Activated naive CD8-positive, alpha-beta T cell treated with anti-CD3 and anti-CD28 coated beads, Interleukin-2, amount 10 ng/mL, durations not matched to agents 7 days and 5 days (primary cell): ENCODE measurements around the gene G6PC1. TPM values are rescaled to one million over a fixed set of nuclear protein-coding genes. Genes with fewer than 3 reads are reported as not detected.
"Not testable (repeated sequence)": the region's sequence is repeated elsewhere in the genome, so short reads cannot be mapped to it uniquely, and the experiment has no call there.

Experiments used
- ATAC-seq: fragments of 150-1000 bp; cut with Tn5 transposase; one replicate; pipeline ENCODE4 v1.10.0; 2021; ENCODE audit warnings: low read depth, moderate library complexity
- POLR2A ChIA-PET: fragments of 350-600 bp; sonication (Branson Sonifier 250); formaldehyde crosslinking; loops from one replicate; lab custom pipeline; 2021; ENCODE audit warnings: antibody characterized with exemption; lab: Charles Lee
- DNase-seq: peaks from one replicate; pipeline ENCODE4 v3.0.0; 2021
- H3K27ac Mint-ChIP-seq: one replicate; pipeline ENCODE4 v1.8.0; 2022; ENCODE audit warnings: mild to moderate bottlenecking, mixed read lengths
- H3K27me3 Mint-ChIP-seq: one replicate; pipeline ENCODE4 v1.8.0; 2022; ENCODE audit warnings: mild to moderate bottlenecking, moderate library complexity, mixed read lengths
- H3K36me3 Mint-ChIP-seq: one replicate; pipeline ENCODE4 v1.8.0; 2021; ENCODE audit warnings: mild to moderate bottlenecking, mixed read lengths
- H3K4me1 Mint-ChIP-seq: one replicate; pipeline ENCODE4 v1.8.0; 2021; ENCODE audit warnings: mixed read lengths
- H3K4me3 Mint-ChIP-seq: one replicate; pipeline ENCODE4 v1.8.0; 2022; ENCODE audit warnings: mild to moderate bottlenecking, moderate library complexity, mixed read lengths
- H3K9me3 Mint-ChIP-seq: one replicate; pipeline ENCODE4 v1.8.0; 2021; ENCODE audit warnings: mixed read lengths
- total RNA-seq, 2 experiments: library from RNA; stranded (reverse); gene quantifications; one replicate each; pipeline ENCODE4 v1.2.3, GENCODE V29; 2021

G6PC1 gene
- total RNA-seq, 2 experiments from 2014 or later: not detected

DNA sequence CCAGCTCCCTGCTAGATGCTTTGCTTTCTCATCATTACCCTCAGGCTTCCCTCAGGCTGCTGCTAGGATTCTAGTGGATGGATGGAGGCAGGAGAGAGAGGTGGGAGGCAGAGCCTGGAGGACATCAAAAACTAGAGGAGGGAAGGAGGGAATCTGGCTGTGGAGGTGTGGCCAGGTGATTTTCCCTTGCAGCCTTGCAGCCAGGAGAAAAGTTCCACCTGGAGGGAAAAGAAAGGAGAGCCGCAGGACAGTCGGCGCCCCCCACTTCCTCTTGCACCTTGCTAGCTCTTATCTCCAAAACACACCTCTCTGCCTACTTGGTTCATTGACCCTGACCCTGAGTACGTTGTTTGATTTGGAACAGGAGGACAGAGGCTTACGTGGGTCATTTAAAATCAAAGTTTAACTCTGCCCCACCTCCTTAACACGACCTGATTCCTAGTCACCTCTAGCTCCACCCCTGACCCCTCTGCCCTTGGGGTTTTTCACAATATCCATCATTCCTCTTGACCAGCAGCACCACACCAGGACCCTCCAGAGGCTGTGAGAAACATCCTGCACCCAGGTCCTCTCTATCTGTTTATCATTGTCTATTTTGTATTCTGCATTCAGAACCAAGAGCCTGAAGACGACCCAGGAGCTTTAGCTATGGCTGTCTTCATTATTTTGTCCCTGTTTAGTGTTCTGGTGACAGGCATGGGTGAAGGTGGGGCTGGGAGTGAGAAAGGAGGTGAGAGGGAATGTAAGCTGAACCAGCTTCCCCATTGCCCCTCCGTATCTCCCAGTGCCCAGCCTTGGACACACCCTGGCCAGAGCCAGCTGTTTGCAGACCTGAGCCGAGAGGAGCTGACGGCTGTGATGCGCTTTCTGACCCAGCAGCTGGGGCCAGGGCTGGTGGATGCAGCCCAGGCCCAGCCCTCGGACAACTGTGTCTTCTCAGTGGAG lies 33.7 kb upstream of the G6PC1 start:
- DNase-seq: no peak
- H3K4me3 Mint-ChIP-seq: no peak overlapping the region
- H3K27me3 Mint-ChIP-seq: peaks cover 12% of the 10 kb centered on the region
- no peaks in the 10 kb centered on the region for H3K36me3 Mint-ChIP-seq
- no peaks in the 10 kb centered on the region for H3K4me1 Mint-ChIP-seq
- no peak overlapping the region for H3K27ac Mint-ChIP-seq
- H3K9me3 Mint-ChIP-seq: peaks cover 4% of the 10 kb centered on the region
- POLR2A ChIA-PET: no interaction called here
- no peak for ATAC-seq

DNA sequence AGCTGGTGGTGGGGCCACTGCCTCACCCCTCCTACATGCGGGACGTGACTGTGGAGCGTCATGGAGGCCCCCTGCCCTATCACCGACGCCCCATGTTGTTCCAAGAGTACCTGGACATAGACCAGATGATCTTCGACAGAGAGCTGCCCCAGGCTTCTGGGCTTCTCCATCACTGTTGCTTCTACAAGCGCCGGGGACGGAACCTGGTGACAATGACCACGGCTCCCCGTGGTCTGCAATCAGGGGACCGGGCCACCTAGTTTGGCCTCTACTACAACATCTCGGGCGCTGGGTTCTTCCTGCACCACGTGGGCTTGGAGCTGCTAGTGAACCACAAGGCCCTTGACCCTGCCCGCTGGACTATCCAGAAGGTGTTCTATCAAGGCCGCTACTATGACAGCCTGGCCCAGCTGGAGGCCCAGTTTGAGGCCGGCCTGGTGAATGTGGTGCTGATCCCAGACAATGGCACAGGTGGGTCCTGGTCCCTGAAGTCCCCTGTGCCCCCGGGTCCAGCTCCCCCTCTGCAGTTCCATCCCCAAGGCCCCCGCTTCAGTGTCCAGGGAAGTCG lies 32.8 kb upstream of the G6PC1 start:
- peak; percentile 10 for ATAC-seq
- H3K27ac Mint-ChIP-seq, H3K9me3 Mint-ChIP-seq, POLR2A ChIA-PET, H3K4me3 Mint-ChIP-seq, H3K4me1 Mint-ChIP-seq, H3K36me3 Mint-ChIP-seq, DNase-seq: not testable (repeated sequence)
- H3K27me3 Mint-ChIP-seq: peaks cover 13% of the 10 kb centered on the region

DNA sequence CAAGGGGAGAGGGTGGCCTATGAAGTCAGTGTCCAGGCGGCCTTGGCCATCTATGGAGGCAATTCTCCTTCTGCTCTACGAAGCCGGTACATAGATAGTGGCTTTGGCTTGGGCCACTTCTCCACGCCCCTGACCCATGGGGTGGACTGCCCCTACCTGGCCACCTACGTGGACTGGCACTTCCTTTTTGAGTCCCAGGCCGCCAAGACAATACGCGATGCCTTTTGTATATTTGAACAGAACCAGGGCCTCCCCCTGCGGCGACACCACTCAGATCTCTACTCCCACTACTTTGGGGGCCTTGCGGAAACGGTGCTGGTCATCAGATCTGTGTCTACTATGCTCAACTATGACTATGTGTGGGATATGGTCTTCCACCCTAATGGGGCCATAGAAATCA lies 32.3 kb upstream of the G6PC1 start:
- H3K4me3 Mint-ChIP-seq: no peak overlapping the region
- H3K4me1 Mint-ChIP-seq: no peaks in the 10 kb centered on the region
- no peak overlapping the region for H3K27ac Mint-ChIP-seq
- POLR2A ChIA-PET: no interaction called here
- DNase-seq (no peak), ATAC-seq (no peak)
- H3K36me3 Mint-ChIP-seq: no peaks in the 10 kb centered on the region
- peaks cover 4% of the 10 kb centered on the region for H3K9me3 Mint-ChIP-seq
- peaks cover 15% of the 10 kb centered on the region for H3K27me3 Mint-ChIP-seq

DNA sequence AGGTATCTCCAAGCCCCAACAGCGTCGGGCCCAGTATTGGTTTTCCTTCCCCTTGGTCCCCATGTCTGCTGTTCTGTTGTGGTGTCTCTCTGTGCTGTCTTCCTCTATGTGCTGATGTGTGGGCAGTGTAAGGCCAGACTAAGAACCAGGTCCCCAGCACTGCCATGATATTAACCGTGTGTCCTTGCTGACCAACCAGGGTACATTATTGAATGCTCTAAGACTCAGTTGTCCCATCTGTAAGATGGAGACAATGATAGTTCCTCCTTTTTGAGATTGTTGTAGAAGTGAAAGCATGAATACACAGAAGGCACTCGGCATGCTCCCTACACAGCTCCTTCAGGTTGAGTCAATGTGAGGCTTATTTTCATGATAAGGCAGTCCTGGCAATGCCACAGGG lies 29.0 kb upstream of the G6PC1 start:
- POLR2A ChIA-PET: no interaction called here
- Mint-ChIP-seq H3K9me3 (peaks cover 4% of the 10 kb centered on the region), H3K27ac (no peak overlapping the region), H3K36me3 (no peaks in the 10 kb centered on the region), H3K4me1 (no peaks in the 10 kb centered on the region), H3K27me3 (peaks cover 17% of the 10 kb centered on the region), H3K4me3 (no peak overlapping the region)
- ATAC-seq: no peak
- no peak for DNase-seq

DNA sequence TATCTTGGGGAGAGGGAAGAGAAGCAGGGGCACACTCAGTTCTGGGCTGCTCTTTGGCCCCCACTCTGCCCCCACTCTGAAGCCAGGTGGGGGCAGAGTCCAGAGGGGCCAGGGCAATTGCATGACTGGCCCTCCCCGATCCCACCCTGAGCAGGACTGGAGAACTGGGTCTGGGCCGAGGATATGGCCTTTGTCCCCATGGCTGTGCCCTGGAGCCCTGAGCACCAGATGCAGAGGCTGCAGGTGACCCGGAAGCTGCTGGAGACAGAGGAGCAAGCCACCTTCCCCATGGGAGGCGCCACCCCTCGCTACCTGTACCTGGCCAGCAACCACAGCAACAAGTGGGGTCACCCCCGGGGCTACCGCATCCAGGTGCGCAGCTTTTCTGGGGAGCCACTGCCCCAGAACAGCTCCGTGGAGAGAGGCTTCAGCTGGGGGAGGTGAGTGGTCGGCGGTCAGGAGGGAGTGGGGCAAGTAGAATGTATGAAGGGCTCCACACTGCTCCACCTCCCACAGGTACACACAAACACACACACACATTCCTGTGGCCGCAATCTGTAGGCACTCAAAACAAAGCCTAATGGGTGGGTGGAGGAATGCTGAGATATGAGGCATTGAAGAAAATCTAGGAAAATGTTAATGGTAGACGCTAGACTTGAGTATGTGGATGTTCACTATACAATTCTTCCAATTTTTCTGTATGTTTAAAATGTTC lies 28.2 kb upstream of the G6PC1 start:
- no peaks in the 10 kb centered on the region for H3K4me1 Mint-ChIP-seq
- H3K27ac Mint-ChIP-seq: no peak overlapping the region
- POLR2A ChIA-PET: no interaction called here
- H3K9me3 Mint-ChIP-seq: peaks cover 4% of the 10 kb centered on the region
- H3K4me3 Mint-ChIP-seq: no peak overlapping the region
- DNase-seq (no peak), ATAC-seq (no peak)
- peaks cover 19% of the 10 kb centered on the region for H3K27me3 Mint-ChIP-seq
- H3K36me3 Mint-ChIP-seq: no peaks in the 10 kb centered on the region

DNA sequence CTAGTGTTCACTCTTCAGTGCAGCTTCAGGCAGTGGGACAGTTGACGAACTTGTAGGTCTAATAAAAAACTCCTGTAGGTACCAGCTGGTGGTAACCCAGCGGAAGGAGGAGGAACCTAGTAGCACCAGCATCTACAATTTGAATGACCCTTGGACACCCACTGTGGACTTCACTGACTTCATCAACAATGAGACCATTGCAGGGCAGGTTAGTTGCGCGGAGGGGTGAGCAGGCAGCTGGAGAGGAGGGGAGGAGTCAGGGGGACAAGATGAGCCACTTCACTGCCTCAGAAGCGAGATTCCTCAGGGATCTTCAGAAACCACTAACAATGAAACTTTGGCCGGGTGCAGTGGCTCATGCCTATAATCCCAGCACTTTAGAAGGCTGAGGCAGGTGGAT lies 27.3 kb upstream of the G6PC1 start:
- Mint-ChIP-seq H3K27me3 (peaks cover 20% of the 10 kb centered on the region), H3K4me1 (no peaks in the 10 kb centered on the region), H3K4me3 (no peak overlapping the region), H3K27ac (no peak overlapping the region), H3K36me3 (no peaks in the 10 kb centered on the region), H3K9me3 (peaks cover 4% of the 10 kb centered on the region)
- POLR2A ChIA-PET: interaction anchor here (0.6 kb wide), 1 partner anchor 39 kb away, joined by 3 read pairs; no protein-coding TSS in a partner anchor
- DNase-seq: no peak
- ATAC-seq: no peak

DNA sequence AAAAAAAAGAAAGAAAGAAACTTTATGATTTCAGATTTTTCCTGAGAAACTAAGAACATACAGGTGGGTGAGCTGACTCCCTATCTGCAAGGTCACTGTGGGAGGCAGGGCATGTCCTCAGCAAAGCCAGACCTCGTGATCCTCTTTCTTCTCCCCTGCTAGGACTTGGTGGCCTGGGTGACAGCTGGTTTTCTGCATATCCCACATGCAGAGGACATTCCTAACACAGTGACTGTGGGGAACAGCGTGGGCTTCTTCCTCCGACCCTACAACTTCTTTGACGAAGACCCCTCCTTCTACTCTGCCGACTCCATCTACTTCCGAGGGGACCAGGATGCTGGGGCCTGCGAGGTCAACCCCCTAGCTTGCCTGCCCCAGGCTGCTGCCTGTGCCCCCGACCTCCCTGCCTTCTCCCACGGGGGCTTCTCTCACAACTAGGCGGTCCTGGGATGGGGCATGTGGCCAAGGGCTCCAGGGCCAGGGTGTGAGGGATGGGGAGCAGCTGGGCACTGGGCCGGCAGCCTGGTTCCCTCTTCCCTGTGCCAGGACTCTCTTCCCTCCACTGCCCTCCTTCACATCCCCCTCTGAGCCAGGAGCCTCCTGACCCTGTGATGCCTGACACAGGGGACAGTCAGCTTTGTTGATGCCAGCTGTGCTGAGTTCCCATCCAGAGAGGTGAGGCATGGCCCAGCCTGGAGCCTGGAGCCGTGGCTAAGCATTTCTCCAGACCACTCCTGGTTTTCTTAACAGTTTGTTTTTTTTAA lies 26.5 kb upstream of the G6PC1 start:
- H3K27me3 Mint-ChIP-seq: peaks cover 20% of the 10 kb centered on the region
- H3K4me1 Mint-ChIP-seq, ATAC-seq, H3K9me3 Mint-ChIP-seq, DNase-seq, H3K27ac Mint-ChIP-seq, H3K36me3 Mint-ChIP-seq, H3K4me3 Mint-ChIP-seq: not testable (repeated sequence)
- POLR2A ChIA-PET: interaction anchor here (0.6 kb wide), 1 partner anchor 39 kb away, joined by 3 read pairs; no protein-coding TSS in a partner anchor

DNA sequence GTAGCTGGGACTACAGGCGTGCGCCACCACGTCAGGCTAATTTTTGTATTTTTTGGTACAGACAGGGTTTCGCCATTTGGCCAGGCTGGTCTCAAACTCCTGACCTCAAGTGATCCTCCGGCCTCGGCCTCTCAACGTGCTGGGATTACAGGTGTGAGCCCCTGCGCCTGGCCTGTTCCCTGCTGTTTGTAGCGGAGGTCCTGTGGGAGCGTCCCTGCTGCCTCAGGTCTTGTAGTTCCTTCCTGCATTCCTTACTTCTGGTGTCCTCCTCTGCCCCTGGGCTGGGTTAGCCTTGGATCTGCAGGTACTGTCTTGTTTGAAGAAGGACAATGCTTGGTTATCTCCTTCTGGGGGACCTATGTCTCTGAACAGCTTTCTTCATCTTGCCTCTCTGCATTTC lies 23.6 kb upstream of the G6PC1 start:
- H3K27ac Mint-ChIP-seq: no peak overlapping the region
- no peak overlapping the region for H3K4me3 Mint-ChIP-seq
- DNase-seq (no peak), ATAC-seq (no peak)
- H3K4me1 Mint-ChIP-seq: no peaks in the 10 kb centered on the region
- H3K27me3 Mint-ChIP-seq: peaks cover 16% of the 10 kb centered on the region
- no peaks in the 10 kb centered on the region for H3K9me3 Mint-ChIP-seq
- no peaks in the 10 kb centered on the region for H3K36me3 Mint-ChIP-seq
- POLR2A ChIA-PET: no interaction called here

DNA sequence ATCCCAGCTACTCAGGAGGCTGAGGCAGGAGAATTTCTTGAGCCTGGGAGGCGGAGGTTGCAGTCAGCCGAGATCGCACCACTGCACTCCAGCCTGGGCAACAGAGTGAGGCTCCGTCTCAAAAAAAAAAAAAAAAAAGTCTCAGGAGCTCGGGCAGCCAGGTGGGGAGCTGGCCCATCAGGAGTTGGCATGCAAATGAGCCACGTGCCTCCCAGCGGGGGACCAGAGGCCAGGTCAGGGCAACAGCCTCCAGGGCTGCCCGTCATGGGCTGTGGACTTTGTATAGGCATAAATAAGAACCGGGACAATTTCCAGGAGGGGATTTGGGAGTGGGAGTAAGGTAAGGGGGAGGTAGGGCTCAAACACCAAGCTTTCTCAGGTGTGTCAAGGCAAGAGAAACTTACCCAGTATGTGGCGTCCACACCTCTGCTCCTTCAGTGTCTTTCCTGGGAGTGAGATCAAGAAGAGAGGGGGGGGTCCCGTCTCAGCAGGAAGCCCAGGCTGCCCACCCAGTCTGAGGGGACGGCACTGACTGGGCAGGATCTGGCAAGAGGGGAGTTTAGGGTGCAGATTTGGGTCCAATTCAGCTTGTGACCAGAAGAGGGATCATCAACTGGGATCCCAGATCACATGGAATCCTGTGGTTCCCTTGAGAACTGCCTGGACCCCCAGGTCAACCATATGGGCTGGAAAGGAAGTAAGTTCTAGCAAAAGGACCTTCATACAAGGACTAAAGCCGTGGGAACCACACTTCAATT lies 22.3 kb upstream of the G6PC1 start:
- H3K9me3 Mint-ChIP-seq: no peaks in the 10 kb centered on the region
- ATAC-seq: no peak
- DNase-seq: no peak
- no peaks in the 10 kb centered on the region for H3K36me3 Mint-ChIP-seq
- no peak overlapping the region for H3K4me3 Mint-ChIP-seq
- peaks cover 12% of the 10 kb centered on the region for H3K27me3 Mint-ChIP-seq
- no peak overlapping the region for H3K27ac Mint-ChIP-seq
- no peaks in the 10 kb centered on the region for H3K4me1 Mint-ChIP-seq
- POLR2A ChIA-PET: interaction anchor here (0.7 kb wide), 1 partner anchor 722 kb away, joined by 5 read pairs; no protein-coding TSS in a partner anchor

DNA sequence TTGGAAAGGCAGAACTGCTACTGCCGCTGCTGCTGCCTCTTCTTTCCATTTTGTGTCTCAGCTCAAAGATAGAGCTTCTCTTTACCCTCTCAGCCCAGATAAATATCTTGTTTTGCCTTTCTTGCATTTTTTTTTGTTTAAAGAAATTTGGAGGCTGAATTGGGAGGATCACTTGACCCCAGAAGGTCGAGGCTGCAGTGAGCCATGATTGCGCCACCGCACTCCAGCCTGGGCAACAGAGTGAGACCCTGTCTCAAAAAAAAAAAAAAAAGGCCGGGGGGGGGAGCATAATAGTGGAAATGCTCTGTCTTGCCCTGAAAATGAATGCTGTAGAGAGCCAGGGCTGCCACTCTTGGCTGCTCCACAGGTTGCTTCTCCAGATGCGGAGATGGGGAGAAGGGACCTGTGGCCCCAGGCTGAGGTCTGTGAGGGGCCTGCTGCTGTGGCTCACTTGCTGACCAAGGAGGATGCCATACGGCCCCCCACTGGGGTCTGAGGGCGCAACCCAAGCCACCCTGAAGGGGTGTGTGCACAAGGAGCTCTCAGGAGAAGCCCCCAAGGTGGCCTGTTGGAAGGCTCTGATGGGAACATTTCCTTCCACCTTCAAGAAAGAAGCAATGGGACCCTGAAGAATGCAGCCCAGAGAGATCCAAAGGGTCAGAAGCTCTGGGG lies 21.5 kb upstream of the G6PC1 start:
- Mint-ChIP-seq H3K9me3 (no peaks in the 10 kb centered on the region), H3K27ac (no peak overlapping the region), H3K27me3 (peaks cover 14% of the 10 kb centered on the region), H3K36me3 (no peaks in the 10 kb centered on the region), H3K4me3 (no peak overlapping the region), H3K4me1 (no peaks in the 10 kb centered on the region)
- POLR2A ChIA-PET: interaction anchor here (0.7 kb wide), 1 partner anchor 723 kb away, joined by 5 read pairs; no protein-coding TSS in a partner anchor
- DNase-seq (no peak), ATAC-seq (no peak)

DNA sequence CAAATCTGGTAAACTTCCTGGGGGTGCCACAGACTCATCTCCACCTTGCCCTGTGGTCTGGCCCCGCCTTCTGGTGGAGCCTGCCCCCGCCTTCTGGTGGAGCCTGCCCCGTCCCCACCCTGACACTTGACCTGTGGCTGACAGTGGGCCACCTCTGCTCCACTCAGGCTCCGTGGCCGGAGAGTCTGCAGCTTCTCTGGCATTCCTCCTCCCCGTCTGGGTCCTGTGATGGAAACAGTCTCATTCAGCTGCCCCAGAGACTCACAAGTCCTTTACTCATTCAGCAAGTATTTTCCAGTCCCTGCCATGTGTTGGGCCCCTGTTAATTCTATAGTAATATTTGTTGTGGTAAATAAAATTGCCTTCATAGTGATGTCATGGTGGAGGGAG lies 21.0 kb upstream of the G6PC1 start:
- DNase-seq: no peak
- no peak for ATAC-seq
- no peak overlapping the region for H3K4me3 Mint-ChIP-seq
- peaks cover 10% of the 10 kb centered on the region for H3K27me3 Mint-ChIP-seq
- H3K27ac Mint-ChIP-seq: no peak overlapping the region
- no peaks in the 10 kb centered on the region for H3K4me1 Mint-ChIP-seq
- no peaks in the 10 kb centered on the region for H3K9me3 Mint-ChIP-seq
- no peaks in the 10 kb centered on the region for H3K36me3 Mint-ChIP-seq
- POLR2A ChIA-PET: interaction anchor here (0.6 kb wide), 1 partner anchor 606 kb away, joined by 7 read pairs; no protein-coding TSS in a partner anchor

DNA sequence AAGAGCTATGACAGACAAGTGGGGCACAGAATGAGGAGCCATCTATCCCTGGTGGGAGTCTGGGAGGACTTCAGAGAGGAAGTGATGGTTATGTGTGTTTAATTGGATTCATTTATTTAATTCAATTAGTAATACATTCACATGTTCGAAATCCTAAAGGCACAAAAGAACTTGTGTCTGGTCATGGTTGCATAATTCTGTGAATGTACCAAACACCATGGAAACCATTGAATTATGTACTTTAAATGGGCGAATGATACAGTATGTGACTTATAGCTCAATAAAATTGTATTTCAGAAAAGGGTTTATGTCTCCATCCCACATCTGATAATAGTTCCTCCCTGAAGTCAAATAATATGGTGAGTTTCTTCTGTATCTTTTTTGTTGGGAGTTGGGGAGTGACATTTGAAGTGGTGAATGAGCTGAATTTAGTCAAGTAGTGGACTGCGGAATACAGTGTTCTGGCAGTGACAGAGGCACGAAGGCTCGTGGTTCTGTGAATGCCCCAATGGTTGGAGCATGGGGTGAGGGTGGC lies 19.8 kb upstream of the G6PC1 start:
- no peaks in the 10 kb centered on the region for H3K4me1 Mint-ChIP-seq
- DNase-seq (no peak), ATAC-seq (no peak)
- no peak overlapping the region for H3K4me3 Mint-ChIP-seq
- no peaks in the 10 kb centered on the region for H3K9me3 Mint-ChIP-seq
- H3K27me3 Mint-ChIP-seq: peaks cover 9% of the 10 kb centered on the region
- no peaks in the 10 kb centered on the region for H3K36me3 Mint-ChIP-seq
- H3K27ac Mint-ChIP-seq: no peak overlapping the region
- POLR2A ChIA-PET: no interaction called here
